HepG2 (cell line): ENCODE results near the gene SEMA4C.

ENCODE experiments used
- ARID3A ChIP-seq: IDR thresholded peaks from 2 replicates; pipeline ENCODE4 v1.6.1; 2012; ENCODE audit warnings: low read depth, low read length, improper control_type of control experiment
- CEBPB ChIP-seq: IDR thresholded peaks from 2 replicates; pipeline ENCODE4 v1.6.1; 2011; ENCODE audit warnings: low read depth, low read length, improper control_type of control experiment, borderline replicate concordance
- CTCF ChIP-seq: sonication (generic); formaldehyde crosslinking; IDR thresholded peaks from 2 replicates; pipeline ENCODE4 v1.5.0; 2020; ENCODE audit warnings: mild to moderate bottlenecking, missing genetic modification reagents, moderate library complexity
- ETV5 ChIP-seq: IDR thresholded peaks from 2 replicates; pipeline ENCODE4 v1.6.1; 2018; ENCODE audit warnings: missing biosample characterization, missing genetic modification reagents, inconsistent platforms, borderline replicate concordance
- RAD21 ChIP-seq: fragments of 450-650 bp; formaldehyde crosslinking; IDR thresholded peaks from 2 replicates; pipeline ENCODE4 v1.5.0; 2020; ENCODE audit warnings: mild to moderate bottlenecking
- STAT6 ChIP-seq: sonication (generic); formaldehyde crosslinking; IDR thresholded peaks from 2 replicates; pipeline ENCODE4 v1.4.0; 2020; ENCODE audit warnings: missing genetic modification reagents, mild to moderate bottlenecking, borderline replicate concordance
- TBL1XR1 ChIP-seq: fragments of 150-350 bp; IDR thresholded peaks from 2 replicates; pipeline ENCODE4 v1.6.1; 2014; ENCODE audit warnings: borderline replicate concordance, low read length; ENCODE audit not compliant: partially characterized antibody
- USF2 ChIP-seq, 2 experiments: sonication (generic) in 1 of 2; formaldehyde crosslinking in 1 of 2; IDR thresholded peaks; 2 replicates each; pipeline versions ENCODE4 v1.5.1 to v1.6.1; 2011 to 2020; ENCODE audit warnings: borderline replicate concordance in 1 of 2, low read depth in 1 of 2, low read length in 1 of 2, mild to moderate bottlenecking in 1 of 2, missing genetic modification reagents in 1 of 2, moderate library complexity in 1 of 2
- YY1 ChIP-seq: IDR thresholded peaks from 2 replicates; pipeline ENCODE4 v1.6.1; 2011; ENCODE audit warnings: low read length, low read depth, moderate library complexity, mild to moderate bottlenecking; ENCODE audit not compliant: insufficient read depth, insufficient replicate concordance
- ZBTB21 ChIP-seq: sonication (generic); formaldehyde crosslinking; IDR thresholded peaks from 2 replicates; pipeline ENCODE4 v1.4.0; 2020; ENCODE audit warnings: missing genetic modification reagents
- ZNF652 ChIP-seq: IDR thresholded peaks from 2 replicates; pipeline ENCODE4 v1.6.1; 2016; ENCODE audit warnings: low read depth, borderline replicate concordance
- ZNF83 ChIP-seq: sonication (generic); formaldehyde crosslinking; IDR thresholded peaks from 2 replicates; pipeline ENCODE4 v1.4.0; 2020; ENCODE audit warnings: missing genetic modification reagents, mild to moderate bottlenecking, borderline replicate concordance
- ZSCAN12 ChIP-seq: sonication (generic); formaldehyde crosslinking; IDR thresholded peaks from 2 replicates; pipeline ENCODE4 v1.9.0; 2021; ENCODE audit warnings: mild to moderate bottlenecking, missing genetic modification reagents

DNA sequence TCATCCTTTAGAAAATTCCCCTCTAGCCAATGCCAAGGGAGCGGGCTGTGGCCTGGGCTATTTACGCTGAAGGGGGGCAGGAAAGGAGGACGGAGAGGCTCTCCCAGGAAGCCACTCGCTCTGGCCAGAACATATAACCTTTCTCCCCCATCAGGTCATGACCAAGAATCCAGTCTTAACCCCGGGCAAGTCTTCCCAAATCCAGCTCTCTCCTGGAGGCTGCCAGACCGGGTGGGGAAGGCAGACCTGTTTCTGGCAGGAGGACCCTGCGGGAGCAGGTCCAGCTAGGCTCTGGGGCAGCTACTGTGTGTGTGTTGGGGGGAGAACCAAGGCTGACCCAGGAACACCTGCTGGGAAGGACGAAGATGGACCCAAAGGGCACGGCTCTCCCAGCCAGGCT is 13.4 kb upstream of the SEMA4C start:
- TF ChIP-seq ETV5 (CRISPR knock-in tag) (no peak), RAD21 (CRISPR knock-in tag) (no peak), ZNF652 (no peak), USF2 (IDR thresholded peaks at IDR 0.05; ENCODE audit: low read depth, low read length) (no peak), USF2 (CRISPR knock-in tag; IDR thresholded peaks at IDR 0.05; ENCODE audit: borderline replicate concordance) (no peak), ZSCAN12 (CRISPR knock-in tag) (no peak), ZNF83 (CRISPR knock-in tag) (no peak), STAT6 (CRISPR knock-in tag) (no peak), YY1 (no peak), TBL1XR1 (no peak), ARID3A (no peak), ZBTB21 (CRISPR knock-in tag) (no peak), CTCF (CRISPR knock-in tag) (no peak), CEBPB (no peak)
